Measurements from ENCODE around the gene FAM13B.
"Not testable (repeated sequence)": the region's sequence is repeated elsewhere in the genome, so short reads cannot be mapped to it uniquely, and the experiment has no call there.

Gene FAM13B

DNA sequence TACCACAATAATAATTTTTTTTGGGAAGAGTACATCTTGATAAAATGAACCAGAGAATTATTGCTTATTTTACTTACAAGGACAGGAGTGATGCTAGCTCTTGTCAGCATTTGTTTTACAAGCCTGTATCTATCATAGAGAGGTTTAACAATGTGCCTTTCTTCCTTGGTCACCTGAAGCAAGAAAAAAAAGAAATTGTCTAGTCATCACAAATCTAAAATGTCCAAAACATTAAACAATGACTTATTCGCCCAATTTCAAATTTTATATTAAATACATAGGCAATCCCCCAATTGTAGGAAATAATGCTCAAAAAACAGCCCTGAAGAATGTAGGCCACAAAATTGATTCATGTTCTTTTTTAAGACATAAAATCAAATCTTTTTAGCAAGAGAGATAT, 87.1 kb downstream of the FAM13B start:
- ChIA-PET POLR2A (no interaction called here), CTCF (no interaction called here)
- no peak for TF ChIP-seq SP1 (IDR thresholded peaks at IDR 0.05)
- no peak for TF ChIP-seq HDGF (IDR thresholded peaks at IDR 0.05; ENCODE audit: borderline replicate concordance)
- no peak for TF ChIP-seq ZNF384 (IDR thresholded peaks at IDR 0.05)
- TF ChIP-seq FOXM1 (IDR thresholded peaks at IDR 0.05; ENCODE audit: borderline replicate concordance): no peak
- TF ChIP-seq, protein P1, sequence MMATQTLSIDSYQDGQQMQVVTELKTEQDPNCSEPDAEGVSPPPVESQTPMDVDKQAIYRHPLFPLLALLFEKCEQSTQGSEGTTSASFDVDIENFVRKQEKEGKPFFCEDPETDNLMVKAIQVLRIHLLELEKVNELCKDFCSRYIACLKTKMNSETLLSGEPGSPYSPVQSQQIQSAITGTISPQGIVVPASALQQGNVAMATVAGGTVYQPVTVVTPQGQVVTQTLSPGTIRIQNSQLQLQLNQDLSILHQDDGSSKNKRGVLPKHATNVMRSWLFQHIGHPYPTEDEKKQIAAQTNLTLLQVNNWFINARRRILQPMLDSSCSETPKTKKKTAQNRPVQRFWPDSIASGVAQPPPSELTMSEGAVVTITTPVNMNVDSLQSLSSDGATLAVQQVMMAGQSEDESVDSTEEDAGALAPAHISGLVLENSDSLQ (IDR thresholded peaks at IDR 0.05): no peak
- TF ChIP-seq ARNT (IDR thresholded peaks at IDR 0.05): no peak
- no peak for TF ChIP-seq L3MBTL2 (conservative IDR thresholded peaks at IDR 0.05)
- TF ChIP-seq CTBP1 (IDR thresholded peaks at IDR 0.05; ENCODE audit: borderline replicate concordance): no peak
- no peak for TF ChIP-seq NFRKB (IDR thresholded peaks at IDR 0.05)
- no peak for TF ChIP-seq TARDBP (IDR thresholded peaks at IDR 0.05)
- TF ChIP-seq BHLHE40 (IDR thresholded peaks at IDR 0.05; ENCODE audit: borderline replicate concordance): no peak
- no peak for TF ChIP-seq FOXK2 (IDR thresholded peaks at IDR 0.05)
- no peak for TF ChIP-seq ELF4 (IDR thresholded peaks at IDR 0.05)
- DNase-seq (ENCODE audit: extremely low spot score): no peak

DNA sequence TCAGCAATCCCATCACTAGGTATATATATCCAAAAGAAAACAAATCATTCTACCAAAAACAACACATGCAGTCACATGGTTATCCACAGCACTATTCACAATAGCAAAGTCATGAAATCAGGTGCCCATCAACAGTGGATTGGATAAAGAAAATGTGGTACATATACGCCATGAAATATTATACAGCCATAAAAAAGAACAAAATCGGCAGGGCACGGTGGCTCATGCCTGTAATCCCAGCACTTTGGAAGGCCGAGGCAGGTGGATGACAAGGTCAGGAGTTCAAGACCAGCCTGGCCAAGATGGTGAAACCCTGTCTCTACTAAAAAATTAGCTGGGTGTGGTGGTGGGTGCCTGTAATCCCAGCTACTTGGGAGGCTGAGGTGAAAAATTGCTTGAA, 88.6 kb downstream of the FAM13B start:
- POLR2A ChIA-PET: not testable (repeated sequence)

DNA sequence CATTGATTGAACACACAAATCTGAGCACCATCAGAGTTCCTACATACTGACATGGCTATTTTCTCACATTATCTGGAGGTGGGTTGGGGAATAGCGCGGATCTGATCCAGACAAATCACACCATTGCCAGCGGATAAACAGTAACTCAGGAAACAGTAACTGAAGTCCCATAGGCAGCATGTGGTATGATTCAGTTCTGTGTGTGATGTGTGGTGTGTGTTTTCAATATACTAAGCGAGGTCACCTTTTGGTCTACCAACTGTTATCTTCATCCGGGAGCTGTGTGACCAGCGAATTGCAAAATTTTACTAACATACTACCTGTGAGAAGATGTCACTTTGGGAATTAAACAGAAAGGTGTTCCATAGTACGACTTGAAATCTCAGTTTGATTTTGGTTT, 93.5 kb downstream of the FAM13B start:
- DNase-seq (ENCODE audit: extremely low spot score): no peak
- POLR2A ChIA-PET: interaction anchor here (0.8 kb wide), 1 partner anchor 33 kb away, joined by 3 read pairs; no protein-coding TSS in a partner anchor
- TF ChIP-seq LEF1 (IDR thresholded peaks at IDR 0.05; ENCODE audit: borderline replicate concordance) (no peak), SUZ12 (IDR thresholded peaks at IDR 0.05) (no peak), TARDBP (IDR thresholded peaks at IDR 0.05) (no peak), FOXK2 (IDR thresholded peaks at IDR 0.05) (no peak), CTBP1 (IDR thresholded peaks at IDR 0.05; ENCODE audit: borderline replicate concordance) (no peak), SP1 (IDR thresholded peaks at IDR 0.05) (no peak), BHLHE40 (IDR thresholded peaks at IDR 0.05; ENCODE audit: borderline replicate concordance) (no peak), FOXA1 (IDR thresholded peaks at IDR 0.05) (no peak), NFRKB (IDR thresholded peaks at IDR 0.05) (no peak), FOXM1 (IDR thresholded peaks at IDR 0.05; ENCODE audit: borderline replicate concordance) (no peak), HDGF (IDR thresholded peaks at IDR 0.05; ENCODE audit: borderline replicate concordance) (no peak), ARNT (IDR thresholded peaks at IDR 0.05) (no peak), ZNF384 (IDR thresholded peaks at IDR 0.05) (no peak), L3MBTL2 (conservative IDR thresholded peaks at IDR 0.05) (no peak), ELF4 (IDR thresholded peaks at IDR 0.05) (no peak)
- TF ChIP-seq, protein P1 (IDR thresholded peaks at IDR 0.05): no peak
- CTCF ChIA-PET: no interaction called here

More for the DNA sequence above, 88.6 kb downstream of the FAM13B start:
- CTCF ChIA-PET; DNase-seq (ENCODE audit: extremely low spot score): not testable (repeated sequence)

DNA sequence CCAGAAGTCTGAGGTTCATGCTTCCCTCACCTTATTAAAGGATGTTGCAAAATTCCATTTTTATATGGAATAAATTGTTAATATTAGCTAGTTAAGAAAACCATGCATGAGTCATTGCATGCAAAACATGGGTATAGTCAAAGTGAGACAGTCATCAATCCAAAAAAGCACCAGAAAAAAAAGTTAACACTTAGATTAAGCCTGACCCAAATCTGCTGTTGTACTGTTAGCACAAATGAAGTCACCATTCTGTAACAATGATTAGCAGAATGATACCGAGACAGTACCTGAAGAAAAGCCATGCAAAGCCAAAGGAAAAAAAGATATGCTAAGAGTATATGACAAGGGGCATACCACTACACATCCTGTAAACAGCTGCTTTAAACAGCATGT, 94.1 kb downstream of the FAM13B start:
- TF ChIP-seq ARNT (IDR thresholded peaks at IDR 0.05): no peak
- no peak for TF ChIP-seq SP1 (IDR thresholded peaks at IDR 0.05)
- TF ChIP-seq FOXK2 (IDR thresholded peaks at IDR 0.05): no peak
- TF ChIP-seq FOXA1 (IDR thresholded peaks at IDR 0.05): no peak
- TF ChIP-seq NFRKB (IDR thresholded peaks at IDR 0.05): no peak
- TF ChIP-seq FOXM1 (IDR thresholded peaks at IDR 0.05; ENCODE audit: borderline replicate concordance): no peak
- no peak for TF ChIP-seq HDGF (IDR thresholded peaks at IDR 0.05; ENCODE audit: borderline replicate concordance)
- no peak for TF ChIP-seq LEF1 (IDR thresholded peaks at IDR 0.05; ENCODE audit: borderline replicate concordance)
- TF ChIP-seq CTBP1 (IDR thresholded peaks at IDR 0.05; ENCODE audit: borderline replicate concordance): no peak
- no peak for DNase-seq (ENCODE audit: extremely low spot score)
- ChIA-PET CTCF (no interaction called here), POLR2A (interaction anchor here (0.8 kb wide), 1 partner anchor 32 kb away, joined by 3 read pairs; no protein-coding TSS in a partner anchor)

DNA sequence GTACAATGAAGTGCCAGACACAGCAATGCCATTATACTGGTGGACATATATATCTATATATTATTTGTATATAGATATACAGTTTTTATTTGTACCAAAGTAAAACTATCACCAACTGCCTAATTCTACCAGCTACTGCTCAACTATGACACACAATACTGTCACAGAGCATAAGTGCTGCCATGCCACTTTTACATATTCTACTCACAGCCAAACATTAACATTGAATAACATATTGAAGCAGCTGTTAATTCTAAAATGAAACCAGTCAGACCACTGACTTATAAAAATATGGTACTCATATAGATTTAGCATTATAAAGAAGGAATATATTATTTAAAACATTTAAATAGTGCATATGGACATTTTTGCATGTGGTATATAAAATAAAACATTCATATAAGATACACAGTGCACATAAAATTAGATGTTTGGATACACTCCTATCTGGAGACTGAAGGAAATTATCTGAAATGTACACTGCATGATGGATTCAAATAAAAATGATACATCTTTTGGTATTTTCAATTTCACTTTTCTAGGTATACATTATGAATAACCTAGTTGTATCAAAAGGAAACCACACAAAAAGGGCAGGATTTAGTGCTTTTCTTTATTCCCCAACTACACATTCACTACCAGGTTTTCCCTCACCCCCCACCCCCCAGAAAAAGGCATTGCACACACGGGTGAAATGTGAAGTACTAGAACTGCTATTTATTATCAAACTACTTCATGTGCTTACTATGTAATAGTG, 94.7 kb downstream of the FAM13B start:
- POLR2A ChIA-PET: interaction anchor here (0.8 kb wide), 1 partner anchor 32 kb away, joined by 3 read pairs; no protein-coding TSS in a partner anchor

DNA sequence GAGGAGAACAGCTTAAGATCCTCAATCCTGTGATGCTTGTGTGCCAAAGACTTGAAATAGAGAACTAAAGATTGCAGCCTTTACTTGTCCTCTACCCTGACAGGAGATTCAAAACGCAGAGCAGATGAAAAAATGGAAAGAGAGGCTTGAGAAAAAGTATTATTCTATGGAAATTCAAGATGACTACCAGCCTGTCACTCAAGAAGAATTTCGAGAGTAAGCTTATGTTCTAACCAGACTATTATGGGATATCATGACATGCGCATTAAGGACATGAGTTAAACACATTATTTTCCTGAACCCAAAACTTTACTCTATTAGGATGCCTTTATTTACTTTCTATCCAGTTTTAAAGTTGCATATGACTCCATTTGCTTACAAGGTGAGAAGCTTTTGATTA, 97.2 kb downstream of the FAM13B start:
- TF ChIP-seq ARNT (IDR thresholded peaks at IDR 0.05): no peak
- TF ChIP-seq, protein P1 (IDR thresholded peaks at IDR 0.05): peak; percentile 47; the same call in 1 of the 2 replicates
- no peak for TF ChIP-seq BHLHE40 (IDR thresholded peaks at IDR 0.05; ENCODE audit: borderline replicate concordance)
- no peak for TF ChIP-seq ZNF384 (IDR thresholded peaks at IDR 0.05)
- POLR2A ChIA-PET: no interaction called here
- CTCF ChIA-PET: interaction anchor here (0.6 kb wide), 1 partner anchor 204 kb away, joined by 4 read pairs; no protein-coding TSS in a partner anchor
- no peak for DNase-seq (ENCODE audit: extremely low spot score)

More for the DNA sequence above, 94.7 kb downstream of the FAM13B start:
- DNase-seq (ENCODE audit: extremely low spot score): no peak
- TF ChIP-seq NFRKB (IDR thresholded peaks at IDR 0.05) (no peak), SP1 (IDR thresholded peaks at IDR 0.05) (no peak)
- CTCF ChIA-PET: no interaction called here

DNA sequence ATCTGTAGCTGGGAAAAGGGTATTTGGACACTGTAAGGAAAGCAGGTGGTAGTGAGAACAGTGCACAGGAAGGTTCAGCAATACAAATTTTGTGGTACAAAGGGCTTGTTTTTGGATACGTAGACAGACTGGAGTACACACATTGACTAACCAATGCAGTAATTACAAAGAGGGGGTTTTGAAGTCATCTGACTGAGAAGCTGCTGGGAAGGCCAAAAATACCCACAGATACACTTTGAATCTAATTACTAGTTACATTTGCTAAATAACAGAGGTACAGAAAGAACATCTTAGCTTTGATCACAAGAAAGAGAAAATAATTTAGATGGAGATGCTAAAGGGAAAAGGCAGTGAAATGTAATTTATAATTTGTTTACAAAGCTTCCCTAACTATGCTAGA, 97.7 kb downstream of the FAM13B start:
- CTCF ChIA-PET: no interaction called here
- TF ChIP-seq SP1 (IDR thresholded peaks at IDR 0.05): no peak
- POLR2A ChIA-PET: no interaction called here
- DNase-seq (ENCODE audit: extremely low spot score): no peak

All from HEK293T (cell line).